Mesendoderm (in vitro differentiated cells): Measurements from ENCODE around the gene TLE1.

Experiments used
- DNase-seq: peaks from one replicate; pipeline ENCODE4 v3.0.0; 2013
- H2AK5ac ChIP-seq: 2 replicates; pipeline ENCODE4 v1.6.1; 2013; ENCODE audit warnings: low read length, inconsistent platforms
- H2BK120ac ChIP-seq: 2 replicates; pipeline ENCODE4 v1.6.1; 2013; ENCODE audit warnings: low read depth, mild to moderate bottlenecking, low read length, moderate library complexity, mixed read lengths
- H2BK15ac ChIP-seq: replicated peaks from 2 replicates; pipeline ENCODE4 v1.6.1; 2013; ENCODE audit warnings: low read depth, mild to moderate bottlenecking, moderate library complexity
- H2BK5ac ChIP-seq: 2 replicates; pipeline ENCODE4 v1.6.1; 2013; ENCODE audit warnings: low read length, inconsistent platforms
- H3K18ac ChIP-seq: 2 replicates; pipeline ENCODE4 v1.6.1; 2013; ENCODE audit warnings: mild to moderate bottlenecking, low read length, mixed read lengths
- H3K23ac ChIP-seq: one replicate; pipeline ENCODE4 v1.6.1; 2013; ENCODE audit warnings: low read length
- H3K27ac ChIP-seq: 2 replicates; pipeline ENCODE4 v1.5.1; 2013; ENCODE audit warnings: low read depth, mild to moderate bottlenecking, inconsistent platforms, low read length, moderate library complexity
- H3K27me3 ChIP-seq: 2 replicates; pipeline ENCODE4 v1.6.1; 2013; ENCODE audit warnings: low read length, control low read depth, mild to moderate bottlenecking, inconsistent platforms; ENCODE audit not compliant: insufficient read depth, poor library complexity
- H3K36me3 ChIP-seq: 2 replicates; pipeline ENCODE4 v1.6.1; 2013; ENCODE audit warnings: low read length, inconsistent platforms; ENCODE audit not compliant: control insufficient read depth, insufficient read depth
- H3K4ac ChIP-seq: one replicate; pipeline ENCODE4 v1.6.1; 2013; ENCODE audit warnings: low read depth, mild to moderate bottlenecking, low read length, moderate library complexity
- H3K4me1 ChIP-seq: 2 replicates; pipeline ENCODE4 v1.6.1; 2013; ENCODE audit warnings: low read depth, low read length, inconsistent platforms; ENCODE audit not compliant: control insufficient read depth
- H3K4me2 ChIP-seq: 2 replicates; pipeline ENCODE4 v1.6.1; 2013; ENCODE audit warnings: low read length
- H3K4me3 ChIP-seq: 2 replicates; pipeline ENCODE4 v1.5.1; 2013; ENCODE audit warnings: mild to moderate bottlenecking, low read length
- H3K56ac ChIP-seq: one replicate; pipeline ENCODE4 v1.6.1; 2013; ENCODE audit warnings: low read length
- H3K79me1 ChIP-seq: 2 replicates; pipeline ENCODE4 v1.6.1; 2013; ENCODE audit warnings: low read length, inconsistent platforms
- H3K79me2 ChIP-seq: 2 replicates; pipeline ENCODE4 v1.6.1; 2013; ENCODE audit warnings: mild to moderate bottlenecking, low read length; ENCODE audit not compliant: control insufficient read depth, insufficient read depth
- H3K9ac ChIP-seq: 2 replicates; pipeline ENCODE4 v1.6.1; 2013; ENCODE audit warnings: low read length, inconsistent platforms
- H4K5ac ChIP-seq: one replicate; pipeline ENCODE4 v1.6.1; 2013; ENCODE audit warnings: low read length
- H4K8ac ChIP-seq: one replicate; pipeline ENCODE4 v1.6.1; 2013; ENCODE audit warnings: low read depth, mild to moderate bottlenecking, control low read depth, low read length, moderate library complexity
- WGBS: extraction: QIAGEN DNeasy Blood & Tissue Kit; methylation state at CpG from one replicate; pipeline ENCODE4 v1.1.7; 2013; ENCODE audit warnings: low lambda C conversion rate, missing lambda C conversion rate; ENCODE audit not compliant: insufficient coverage; ENCODE audit errors: extremely low coverage; 5-methylcytosine and 5-hydroxymethylcytosine counted together

TLE1 gene

GRCh38 chr9:81666123-81666522, 23.2 kb downstream of the TLE1 start:
- Histone ChIP-seq H2BK15ac (no peak overlapping the region), H3K9ac (no peak overlapping the region), H3K4ac (no peak overlapping the region), H2BK120ac (no peak overlapping the region), H4K8ac (no peak overlapping the region), H3K79me1 (peaks cover 9% of the 10 kb centered on the region), H3K56ac (no peak overlapping the region), H3K27me3 (no peaks in the 10 kb centered on the region), H3K36me3 (no peaks in the 10 kb centered on the region), H3K79me2 (peaks cover 56% of the 10 kb centered on the region), H3K4me2 (no peak overlapping the region), H3K18ac (no peak overlapping the region), H3K4me1 (peaks cover 9% of the 10 kb centered on the region), H3K4me3 (no peak overlapping the region), H2BK5ac (no peak overlapping the region), H2AK5ac (no peak overlapping the region), H4K5ac (no peak overlapping the region), H3K23ac (no peak overlapping the region), H3K27ac (no peak overlapping the region)
- WGBS, result no CpG with 5 or more reads among the region's 4 CpGs
- DNase-seq, result no peak

GRCh38 chr9:81665322-81665871, 23.9 kb downstream of the TLE1 start:
- peak; percentile 85 for DNase-seq
- Histone ChIP-seq H2BK5ac (no peak overlapping the region), H3K4me3 (no peak overlapping the region), H3K23ac (no peak overlapping the region), H3K79me1 (peaks cover 9% of the 10 kb centered on the region), H3K36me3 (no peaks in the 10 kb centered on the region), H3K27me3 (no peaks in the 10 kb centered on the region), H4K5ac (no peak overlapping the region), H3K56ac (no peak overlapping the region), H3K18ac (no peak overlapping the region), H4K8ac (peak overlapping the region; percentile 78), H2BK15ac (no peak overlapping the region), H2BK120ac (no peak overlapping the region), H3K4me1 (peaks cover 9% of the 10 kb centered on the region), H3K27ac (peak overlapping the region; percentile 40), H3K79me2 (peaks cover 53% of the 10 kb centered on the region), H3K4ac (no peak overlapping the region), H3K9ac (no peak overlapping the region), H3K4me2 (no peak overlapping the region), H2AK5ac (no peak overlapping the region)
- WGBS, result no CpG with 5 or more reads among the region's 6 CpGs

GRCh38 chr9:81664638-81665222, 24.6 kb downstream of the TLE1 start:
- WGBS, result no CpG with 5 or more reads among the region's 6 CpGs
- peak overlapping the region; percentile 16 for H3K27ac ChIP-seq
- no peak overlapping the region for H2BK15ac ChIP-seq
- peaks cover 9% of the 10 kb centered on the region for H3K4me1 ChIP-seq
- H3K56ac ChIP-seq, result no peak overlapping the region
- no peak overlapping the region for H3K4me3 ChIP-seq
- H2BK120ac ChIP-seq, result no peak overlapping the region
- no peak overlapping the region for H4K8ac ChIP-seq
- no peak overlapping the region for H2BK5ac ChIP-seq
- no peaks in the 10 kb centered on the region for H3K36me3 ChIP-seq
- H3K4ac ChIP-seq, result no peak overlapping the region
- peaks cover 52% of the 10 kb centered on the region for H3K79me2 ChIP-seq
- peaks cover 12% of the 10 kb centered on the region for H3K79me1 ChIP-seq
- no peaks in the 10 kb centered on the region for H3K27me3 ChIP-seq
- H3K4me2 ChIP-seq, result no peak overlapping the region
- H2AK5ac ChIP-seq, result no peak overlapping the region
- H3K18ac ChIP-seq, result no peak overlapping the region
- no peak overlapping the region for H4K5ac ChIP-seq
- no peak overlapping the region for H3K23ac ChIP-seq
- no peak for DNase-seq
- H3K9ac ChIP-seq, result no peak overlapping the region

- H3K56ac ChIP-seq, result no peak overlapping the region
- H3K27ac ChIP-seq, result no peak overlapping the region
- peaks cover 9% of the 10 kb centered on the region for H3K4me1 ChIP-seq
- H4K5ac ChIP-seq, result no peak overlapping the region
- H3K9ac ChIP-seq, result no peak overlapping the region
- peaks cover 56% of the 10 kb centered on the region for H3K79me2 ChIP-seq
- no peak overlapping the region for H3K4ac ChIP-seq
- no peak overlapping the region for H3K4me3 ChIP-seq
- H3K18ac ChIP-seq, result peak overlapping the region; percentile 56
- no CpG with 5 or more reads among the region's 3 CpGs for WGBS
- H2BK5ac ChIP-seq, result no peak overlapping the region
- H3K4me2 ChIP-seq, result no peak overlapping the region
- no peak overlapping the region for H2AK5ac ChIP-seq
- peaks cover 15% of the 10 kb centered on the region for H3K79me1 ChIP-seq
- H3K27me3 ChIP-seq, result no peaks in the 10 kb centered on the region
- no peak for DNase-seq
- H2BK120ac ChIP-seq, result no peak overlapping the region
- H3K36me3 ChIP-seq, result no peaks in the 10 kb centered on the region
- no peak overlapping the region for H3K23ac ChIP-seq
- H4K8ac ChIP-seq, result no peak overlapping the region
- no peak overlapping the region for H2BK15ac ChIP-seq
Observed at GRCh38 chr9:81661339-81661738, 28.0 kb downstream of the TLE1 start.

GRCh38 chr9:81656871-81657337, 32.4 kb downstream of the TLE1 start:
- Histone ChIP-seq H2AK5ac (no peak overlapping the region), H3K4me2 (no peak overlapping the region), H3K4me1 (no peaks in the 10 kb centered on the region), H3K56ac (no peak overlapping the region), H4K5ac (no peak overlapping the region), H3K36me3 (no peaks in the 10 kb centered on the region), H2BK15ac (no peak overlapping the region), H3K79me1 (peaks cover 13% of the 10 kb centered on the region), H3K27ac (no peak overlapping the region), H2BK120ac (no peak overlapping the region), H3K79me2 (peaks cover 46% of the 10 kb centered on the region), H2BK5ac (no peak overlapping the region), H3K4me3 (no peak overlapping the region), H3K18ac (no peak overlapping the region), H3K9ac (no peak overlapping the region), H3K27me3 (no peaks in the 10 kb centered on the region), H4K8ac (no peak overlapping the region), H3K23ac (no peak overlapping the region), H3K4ac (no peak overlapping the region)
- no CpG with 5 or more reads among the region's 1 CpG for WGBS
- DNase-seq, result no peak

GRCh38 chr9:81656004-81656403, 33.3 kb downstream of the TLE1 start:
- H2BK5ac ChIP-seq, result no peak overlapping the region
- H3K27ac ChIP-seq, result no peak overlapping the region
- no peak overlapping the region for H3K4ac ChIP-seq
- DNase-seq, result no peak
- H3K27me3 ChIP-seq, result no peaks in the 10 kb centered on the region
- no peak overlapping the region for H2AK5ac ChIP-seq
- H3K23ac ChIP-seq, result no peak overlapping the region
- WGBS, result no CpG with 5 or more reads among the region's 3 CpGs
- peaks cover 37% of the 10 kb centered on the region for H3K79me2 ChIP-seq
- no peaks in the 10 kb centered on the region for H3K36me3 ChIP-seq
- H2BK120ac ChIP-seq, result no peak overlapping the region
- H4K5ac ChIP-seq, result no peak overlapping the region
- peaks cover 11% of the 10 kb centered on the region for H3K79me1 ChIP-seq
- no peak overlapping the region for H2BK15ac ChIP-seq
- no peak overlapping the region for H3K18ac ChIP-seq
- H3K4me1 ChIP-seq, result no peaks in the 10 kb centered on the region
- no peak overlapping the region for H3K56ac ChIP-seq
- H4K8ac ChIP-seq, result no peak overlapping the region
- H3K4me3 ChIP-seq, result no peak overlapping the region
- H3K9ac ChIP-seq, result no peak overlapping the region
- no peak overlapping the region for H3K4me2 ChIP-seq
